ENCODE data around the gene MACROD1. TPM values are rescaled to one million over a fixed set of nuclear protein-coding genes. Genes with fewer than 3 reads are reported as not detected.
A peak's percentile ranks its signal among the peaks of the same experiment; 100 is the strongest.

Gene MACROD1
- total and polyA plus RNA-seq, 2 of the 13 experiments (the other 11 are each of a cell fraction or from before 2014, with no cell fraction given) = 23.1 to 34.5 TPM

DNA sequence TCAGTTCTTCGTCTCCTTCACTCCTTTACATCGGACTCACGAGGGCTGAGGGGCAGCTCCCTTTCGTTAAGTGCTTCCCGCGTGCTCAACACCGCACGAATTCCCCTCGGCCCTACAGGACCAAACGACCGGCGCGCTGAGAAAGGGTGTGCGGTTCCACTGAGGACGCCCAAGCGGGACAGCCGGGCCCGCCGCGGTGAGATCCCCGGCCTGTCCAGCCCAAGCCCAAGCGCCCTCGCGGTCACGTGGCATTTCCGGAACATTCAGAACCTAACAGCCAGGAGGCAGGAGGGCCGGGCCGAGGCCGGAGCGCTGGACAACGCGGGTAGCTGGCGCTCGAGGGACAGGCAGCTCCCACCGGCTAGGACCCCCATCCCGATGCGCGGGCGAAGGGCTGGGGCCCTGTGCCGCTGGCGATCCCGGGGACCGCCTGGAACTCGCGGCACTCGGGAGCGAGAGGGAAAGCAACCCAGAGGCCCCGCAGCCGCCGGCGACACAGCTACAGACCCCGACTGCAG lies 19.3 kb upstream of the MACROD1 start (continued):
- TF ChIP-seq, protein P1, sequence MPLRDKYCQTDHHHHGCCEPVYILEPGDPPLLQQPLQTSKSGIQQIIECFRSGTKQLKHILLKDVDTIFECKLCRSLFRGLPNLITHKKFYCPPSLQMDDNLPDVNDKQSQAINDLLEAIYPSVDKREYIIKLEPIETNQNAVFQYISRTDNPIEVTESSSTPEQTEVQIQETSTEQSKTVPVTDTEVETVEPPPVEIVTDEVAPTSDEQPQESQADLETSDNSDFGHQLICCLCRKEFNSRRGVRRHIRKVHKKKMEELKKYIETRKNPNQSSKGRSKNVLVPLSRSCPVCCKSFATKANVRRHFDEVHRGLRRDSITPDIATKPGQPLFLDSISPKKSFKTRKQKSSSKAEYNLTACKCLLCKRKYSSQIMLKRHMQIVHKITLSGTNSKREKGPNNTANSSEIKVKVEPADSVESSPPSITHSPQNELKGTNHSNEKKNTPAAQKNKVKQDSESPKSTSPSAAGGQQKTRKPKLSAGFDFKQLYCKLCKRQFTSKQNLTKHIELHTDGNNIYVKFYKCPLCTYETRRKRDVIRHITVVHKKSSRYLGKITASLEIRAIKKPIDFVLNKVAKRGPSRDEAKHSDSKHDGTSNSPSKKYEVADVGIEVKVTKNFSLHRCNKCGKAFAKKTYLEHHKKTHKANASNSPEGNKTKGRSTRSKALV (CRISPR knock-in tag; IDR thresholded peaks at IDR 0.05) = peak; percentile 44; the same call in 1 of the 2 replicates
- TF ChIP-seq SOX5 (CRISPR knock-in tag; IDR thresholded peaks at IDR 0.05; ENCODE audit: borderline replicate concordance) = no peak
- TF ChIP-seq, protein P2, sequence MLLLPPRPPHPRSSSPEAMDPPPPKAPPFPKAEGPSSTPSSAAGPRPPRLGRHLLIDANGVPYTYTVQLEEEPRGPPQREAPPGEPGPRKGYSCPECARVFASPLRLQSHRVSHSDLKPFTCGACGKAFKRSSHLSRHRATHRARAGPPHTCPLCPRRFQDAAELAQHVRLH (CRISPR knock-in tag; IDR thresholded peaks at IDR 0.05; ENCODE audit: borderline replicate concordance, low read depth) = peak; percentile 90
- TF ChIP-seq JUND (CRISPR knock-in tag; IDR thresholded peaks at IDR 0.05) = no peak
- TF ChIP-seq PCBP1 (IDR thresholded peaks at IDR 0.05; ENCODE audit: borderline replicate concordance, low read depth, low read length) = no peak
- TF ChIP-seq YEATS4 (CRISPR knock-in tag; IDR thresholded peaks at IDR 0.05; ENCODE audit: borderline replicate concordance) = peak; percentile 95
- TF ChIP-seq, protein P3, sequence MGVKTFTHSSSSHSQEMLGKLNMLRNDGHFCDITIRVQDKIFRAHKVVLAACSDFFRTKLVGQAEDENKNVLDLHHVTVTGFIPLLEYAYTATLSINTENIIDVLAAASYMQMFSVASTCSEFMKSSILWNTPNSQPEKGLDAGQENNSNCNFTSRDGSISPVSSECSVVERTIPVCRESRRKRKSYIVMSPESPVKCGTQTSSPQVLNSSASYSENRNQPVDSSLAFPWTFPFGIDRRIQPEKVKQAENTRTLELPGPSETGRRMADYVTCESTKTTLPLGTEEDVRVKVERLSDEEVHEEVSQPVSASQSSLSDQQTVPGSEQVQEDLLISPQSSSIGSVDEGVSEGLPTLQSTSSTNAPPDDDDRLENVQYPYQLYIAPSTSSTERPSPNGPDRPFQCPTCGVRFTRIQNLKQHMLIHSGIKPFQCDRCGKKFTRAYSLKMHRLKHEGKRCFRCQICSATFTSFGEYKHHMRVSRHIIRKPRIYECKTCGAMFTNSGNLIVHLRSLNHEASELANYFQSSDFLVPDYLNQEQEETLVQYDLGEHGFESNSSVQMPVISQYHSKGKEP (CRISPR knock-in tag; IDR thresholded peaks at IDR 0.05) = 0 out of 2 replicates have a peak, but pooled peaks have one; percentile 47
- 0 out of 2 replicates have a peak, but pooled peaks have one; percentile 77 for TF ChIP-seq MTA3 (CRISPR knock-in tag; IDR thresholded peaks at IDR 0.05)
- no peak for TF ChIP-seq SETDB1 (CRISPR knock-in tag; IDR thresholded peaks at IDR 0.05; ENCODE audit: borderline replicate concordance)
- TF ChIP-seq, protein P4, sequence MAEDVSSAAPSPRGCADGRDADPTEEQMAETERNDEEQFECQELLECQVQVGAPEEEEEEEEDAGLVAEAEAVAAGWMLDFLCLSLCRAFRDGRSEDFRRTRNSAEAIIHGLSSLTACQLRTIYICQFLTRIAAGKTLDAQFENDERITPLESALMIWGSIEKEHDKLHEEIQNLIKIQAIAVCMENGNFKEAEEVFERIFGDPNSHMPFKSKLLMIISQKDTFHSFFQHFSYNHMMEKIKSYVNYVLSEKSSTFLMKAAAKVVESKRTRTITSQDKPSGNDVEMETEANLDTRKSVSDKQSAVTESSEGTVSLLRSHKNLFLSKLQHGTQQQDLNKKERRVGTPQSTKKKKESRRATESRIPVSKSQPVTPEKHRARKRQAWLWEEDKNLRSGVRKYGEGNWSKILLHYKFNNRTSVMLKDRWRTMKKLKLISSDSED (CRISPR knock-in tag; IDR thresholded peaks at IDR 0.05) = 0 out of 2 replicates have a peak, but pooled peaks have one; percentile 55
- peak; percentile 78 for TF ChIP-seq MED1 (CRISPR knock-in tag; IDR thresholded peaks at IDR 0.05)
- TF ChIP-seq ZNF629 (CRISPR knock-in tag; conservative IDR thresholded peaks at IDR 0.05) = no peak
- TF ChIP-seq, protein P5, sequence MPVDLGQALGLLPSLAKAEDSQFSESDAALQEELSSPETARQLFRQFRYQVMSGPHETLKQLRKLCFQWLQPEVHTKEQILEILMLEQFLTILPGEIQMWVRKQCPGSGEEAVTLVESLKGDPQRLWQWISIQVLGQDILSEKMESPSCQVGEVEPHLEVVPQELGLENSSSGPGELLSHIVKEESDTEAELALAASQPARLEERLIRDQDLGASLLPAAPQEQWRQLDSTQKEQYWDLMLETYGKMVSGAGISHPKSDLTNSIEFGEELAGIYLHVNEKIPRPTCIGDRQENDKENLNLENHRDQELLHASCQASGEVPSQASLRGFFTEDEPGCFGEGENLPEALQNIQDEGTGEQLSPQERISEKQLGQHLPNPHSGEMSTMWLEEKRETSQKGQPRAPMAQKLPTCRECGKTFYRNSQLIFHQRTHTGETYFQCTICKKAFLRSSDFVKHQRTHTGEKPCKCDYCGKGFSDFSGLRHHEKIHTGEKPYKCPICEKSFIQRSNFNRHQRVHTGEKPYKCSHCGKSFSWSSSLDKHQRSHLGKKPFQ (CRISPR knock-in tag; IDR thresholded peaks at IDR 0.05; ENCODE audit: insufficient replicate concordance) = peak; percentile 92
- TF ChIP-seq ZNF441 (CRISPR knock-in tag; IDR thresholded peaks at IDR 0.05; ENCODE audit: borderline replicate concordance) = peak; percentile 90
- TF ChIP-seq, protein P6, sequence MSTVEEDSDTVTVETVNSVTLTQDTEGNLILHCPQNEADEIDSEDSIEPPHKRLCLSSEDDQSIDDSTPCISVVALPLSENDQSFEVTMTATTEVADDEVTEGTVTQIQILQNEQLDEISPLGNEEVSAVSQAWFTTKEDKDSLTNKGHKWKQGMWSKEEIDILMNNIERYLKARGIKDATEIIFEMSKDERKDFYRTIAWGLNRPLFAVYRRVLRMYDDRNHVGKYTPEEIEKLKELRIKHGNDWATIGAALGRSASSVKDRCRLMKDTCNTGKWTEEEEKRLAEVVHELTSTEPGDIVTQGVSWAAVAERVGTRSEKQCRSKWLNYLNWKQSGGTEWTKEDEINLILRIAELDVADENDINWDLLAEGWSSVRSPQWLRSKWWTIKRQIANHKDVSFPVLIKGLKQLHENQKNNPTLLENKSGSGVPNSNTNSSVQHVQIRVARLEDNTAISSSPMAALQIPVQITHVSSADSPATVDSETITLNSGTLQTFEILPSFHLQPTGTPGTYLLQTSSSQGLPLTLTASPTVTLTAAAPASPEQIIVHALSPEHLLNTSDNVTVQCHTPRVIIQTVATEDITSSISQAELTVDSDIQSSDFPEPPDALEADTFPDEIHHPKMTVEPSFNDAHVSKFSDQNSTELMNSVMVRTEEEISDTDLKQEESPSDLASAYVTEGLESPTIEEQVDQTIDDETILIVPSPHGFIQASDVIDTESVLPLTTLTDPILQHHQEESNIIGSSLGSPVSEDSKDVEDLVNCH (CRISPR knock-in tag; IDR thresholded peaks at IDR 0.05) = 0 out of 2 replicates have a peak, but pooled peaks have one; percentile 57
- peak; percentile 83 for TF ChIP-seq ZFP90 (CRISPR knock-in tag; IDR thresholded peaks at IDR 0.05; ENCODE audit: borderline replicate concordance)
- no peak for TF ChIP-seq ZNF367 (CRISPR knock-in tag; IDR thresholded peaks at IDR 0.05; ENCODE audit: borderline replicate concordance)
- peak; percentile 97 for TF ChIP-seq HIVEP1 (CRISPR knock-in tag; IDR thresholded peaks at IDR 0.05)

All from HepG2 (cell line).